PC-3 (cell line): ENCODE measurements around the gene CWC25. TPM values are rescaled to one million over a fixed set of nuclear protein-coding genes. Genes with fewer than 3 reads are reported as not detected.
A peak's percentile ranks its signal among the peaks of the same experiment; 100 is the strongest.

ENCODE experiments used
- ATAC-seq: fragments of 200-7000 bp; cut with Tn5 transposase; 2 replicates; pipeline ENCODE4 v1.9.1; 2020; ENCODE audit warnings: mild to moderate bottlenecking, moderate library complexity
- BruUV-seq: library from RNA; stranded (reverse); fragments of 400-500 nt; replicated peaks from 2 replicates; lab custom pipeline; 2021; lab: Mats Ljungman, UMichigan
- CTCF ChIA-PET: fragments of 300-600 bp; sonication (Branson Sonifier 250); formaldehyde crosslinking; loops from one replicate; lab custom pipeline; 2022; ENCODE audit warnings: antibody characterized with exemption; lab: Charles Lee
- POLR2A ChIA-PET: fragments of 300-600 bp; sonication (Branson Sonifier 250); formaldehyde crosslinking; loops from one replicate; lab custom pipeline; 2022; ENCODE audit warnings: antibody characterized with exemption; ENCODE audit not compliant: unreplicated experiment; lab: Charles Lee
- DNase-seq: peaks from one replicate; pipeline ENCODE4 v3.0.0-alpha.2; 2015
- H2AFZ ChIP-seq: fragments of 300-600 bp; sonication (generic); 2 replicates; pipeline ENCODE4 v1.6.0; 2016; ENCODE audit warnings: antibody characterized with exemption, low read length
- H3F3A ChIP-seq: fragments of 300-600 bp; sonication (generic); one replicate; pipeline ENCODE4 v1.6.0; 2017; ENCODE audit warnings: antibody characterized with exemption, low read length, control low read depth, mild to moderate bottlenecking; ENCODE audit not compliant: unreplicated experiment
- H3K27ac ChIP-seq: fragments of 300-600 bp; sonication (generic); 2 replicates; pipeline ENCODE4 v1.5.1; 2016; ENCODE audit warnings: mild to moderate bottlenecking, low read length
- H3K27me3 ChIP-seq: fragments of 300-600 bp; sonication (generic); 2 replicates; pipeline ENCODE4 v1.6.1; 2016; ENCODE audit warnings: low read length, mixed read lengths
- H3K36me3 ChIP-seq: fragments of 300-600 bp; sonication (generic); 2 replicates; pipeline ENCODE4 v1.6.1; 2016; ENCODE audit warnings: low read depth, mixed run types, low read length, mixed read lengths
- H3K4me1 ChIP-seq: fragments of 300-600 bp; sonication (generic); 2 replicates; pipeline ENCODE4 v1.5.1; 2016; ENCODE audit warnings: low read length; ENCODE audit not compliant: insufficient read depth
- H3K4me2 ChIP-seq: fragments of 300-600 bp; sonication (generic); 2 replicates; pipeline ENCODE4 v1.6.0; 2016; ENCODE audit warnings: low read length
- H3K4me3 ChIP-seq: fragments of 300-600 bp; sonication (generic); 2 replicates; pipeline ENCODE4 v1.5.1; 2016; ENCODE audit warnings: mild to moderate bottlenecking, low read length, mixed read lengths
- H3K79me2 ChIP-seq: fragments of 300-600 bp; sonication (generic); 2 replicates; pipeline ENCODE4 v1.6.1; 2017; ENCODE audit warnings: low read length, mixed read lengths
- H3K9ac ChIP-seq: fragments of 300-600 bp; sonication (generic); 2 replicates; pipeline ENCODE4 v1.6.0; 2016; ENCODE audit warnings: mild to moderate bottlenecking, low read length
- H3K9me2 ChIP-seq: fragments of 300-600 bp; sonication (generic); replicated peaks from 2 replicates; pipeline ENCODE4 v1.6.1; 2016; ENCODE audit warnings: mixed run types, low read length, mixed read lengths
- H3K9me3 ChIP-seq: fragments of 300-600 bp; sonication (generic); 2 replicates; pipeline ENCODE4 v1.6.1; 2016; ENCODE audit warnings: low read length, mixed read lengths
- H4K20me1 ChIP-seq: fragments of 300-600 bp; sonication (generic); 2 replicates; pipeline ENCODE4 v1.6.1; 2016; ENCODE audit warnings: low read length, mixed read lengths
- CTCF ChIP-seq: fragments of 300-600 bp; sonication (generic); conservative IDR thresholded peaks from 2 replicates; pipeline ENCODE4 v1.5.1; 2017; ENCODE audit warnings: antibody characterized with exemption, low read depth, mild to moderate bottlenecking, low read length
- EZH2 ChIP-seq: fragments of 300-600 bp; sonication (generic); IDR thresholded peaks from one replicate; pipeline ENCODE4 v1.6.1; 2017; ENCODE audit warnings: antibody characterized with exemption, mild to moderate bottlenecking, low read length; ENCODE audit not compliant: unreplicated experiment
- EZH2phosphoT487 ChIP-seq: fragments of 300-600 bp; sonication (generic); IDR thresholded peaks from 2 replicates; pipeline ENCODE4 v1.6.1; 2018; ENCODE audit warnings: mild to moderate bottlenecking, antibody characterized with exemption, low read length, borderline replicate concordance
- intact Hi-C: fragments of 100-400 bp; cut with micrococcal nuclease; formaldehyde crosslinking; loops from 2 replicates; pipeline ENCODE4 v1.9.0; 2023
- total RNA-seq: library from RNA; depleted of rRNA; stranded (reverse); fragments of >200 nt; gene quantifications from 2 replicates; pipeline ENCODE4 v1.2.3, GENCODE V29; 2014

The CWC25 gene
- total RNA-seq, 1 experiment from 2014 or later = 15.0 TPM

- Histone ChIP-seq H3K9me2 (no peaks in the 10 kb centered on the region), H4K20me1 (peaks cover 9% of the 10 kb centered on the region; the same call in 1 of the 2 replicates), H3K79me2 (peaks cover 62% of the 10 kb centered on the region), H3K4me1 (peaks cover 16% of the 10 kb centered on the region), H3F3A (no peaks in the 10 kb centered on the region), H3K4me3 (peak overlapping the region; percentile 72; the same call in 1 of the 2 replicates), H3K4me2 (peak overlapping the region; percentile 78; the same call in 1 of the 2 replicates), H3K9ac (no peak overlapping the region), H3K9me3 (no peaks in the 10 kb centered on the region), H3K27ac (no peak overlapping the region), H3K27me3 (no peaks in the 10 kb centered on the region), H3K36me3 (peaks cover 8% of the 10 kb centered on the region; the same call in 1 of the 2 replicates), H2AFZ (no peak overlapping the region)
- ATAC-seq (no peak), DNase-seq (no peak)
- intact Hi-C loops = no loop called here
- ChIA-PET POLR2A (interaction anchor here (0.5 kb wide), 1 partner anchor 48 kb away, joined by 16 read pairs; no protein-coding TSS in a partner anchor), CTCF (no interaction called here)
- TF ChIP-seq EZH2phosphoT487 (no peak), EZH2 (no peak), CTCF (no peak)
- no TSS peak for BruUV-seq
These were observed 28.0 kb downstream of the CWC25 start for GRCh38 chr17:38797158-38797490.

GRCh38 chr17:38796451-38797157 is 28.5 kb downstream of the CWC25 start:
- no peak for ATAC-seq
- POLR2A ChIA-PET = no interaction called here
- Histone ChIP-seq H3F3A (no peaks in the 10 kb centered on the region), H3K9me3 (no peaks in the 10 kb centered on the region), H3K36me3 (peaks cover 5% of the 10 kb centered on the region; the same call in 1 of the 2 replicates), H3K9me2 (no peaks in the 10 kb centered on the region), H3K9ac (no peak overlapping the region), H3K4me3 (no peak overlapping the region), H3K79me2 (peaks cover 64% of the 10 kb centered on the region), H3K27ac (no peak overlapping the region), H3K4me2 (0 out of 2 replicates have a peak overlapping the region, but pooled peaks have one; percentile 78), H4K20me1 (peaks cover 9% of the 10 kb centered on the region; the same call in 1 of the 2 replicates), H2AFZ (no peak overlapping the region), H3K27me3 (no peaks in the 10 kb centered on the region), H3K4me1 (peaks cover 16% of the 10 kb centered on the region)
- BruUV-seq = no TSS peak
- intact Hi-C loops = no loop called here
- DNase-seq = no peak
- no peak for TF ChIP-seq CTCF
- TF ChIP-seq EZH2phosphoT487 = no peak
- CTCF ChIA-PET = no interaction called here

- Histone ChIP-seq H3K27ac (no peak overlapping the region), H3K9me3 (no peaks in the 10 kb centered on the region), H3K9ac (no peak overlapping the region), H3K79me2 (peaks cover 77% of the 10 kb centered on the region), H4K20me1 (peaks cover 9% of the 10 kb centered on the region; the same call in 1 of the 2 replicates), H3K4me2 (no peak overlapping the region), H3K4me3 (no peak overlapping the region), H3F3A (no peaks in the 10 kb centered on the region), H3K36me3 (no peaks in the 10 kb centered on the region), H3K4me1 (peaks cover 13% of the 10 kb centered on the region), H2AFZ (no peak overlapping the region), H3K27me3 (no peaks in the 10 kb centered on the region), H3K9me2 (no peaks in the 10 kb centered on the region)
- ChIA-PET POLR2A (no interaction called here), CTCF (interaction anchor here (0.6 kb wide), 1 partner anchor 40 kb away, joined by 5 read pairs; no protein-coding TSS in a partner anchor)
- BruUV-seq = no TSS peak
- no peak for DNase-seq
- TF ChIP-seq EZH2 (no peak), EZH2phosphoT487 (no peak), CTCF (no peak)
- intact Hi-C loops = no loop called here
- ATAC-seq = no peak
These were observed 30.9 kb downstream of the CWC25 start for GRCh38 chr17:38794221-38794620.
